Muscle layer of colon (tissue), 2 donors: ENCODE measurements around the gene CEP20.

Source experiments
- H3K27ac ChIP-seq: one replicate; pipeline ENCODE4 v1.7.0; 2013; ENCODE audit warnings: low read depth, mild to moderate bottlenecking, low read length, moderate library complexity
- H3K27me3 ChIP-seq, 2 donors: one replicate each; pipeline ENCODE4 v1.7.0; 2013; ENCODE audit warnings: low read length in 2 of 2, mild to moderate bottlenecking in 2 of 2; ENCODE audit not compliant: insufficient read depth in 2 of 2, control insufficient read depth in 1 of 2
- H3K36me3 ChIP-seq: one replicate; pipeline ENCODE4 v1.7.0; 2013; ENCODE audit warnings: mild to moderate bottlenecking, low read length; ENCODE audit not compliant: insufficient read depth
- H3K4me1 ChIP-seq: one replicate; pipeline ENCODE4 v1.7.0; 2013; ENCODE audit warnings: mild to moderate bottlenecking, low read length; ENCODE audit not compliant: insufficient read depth
- H3K4me3 ChIP-seq, 2 donors: one replicate each; pipeline ENCODE4 v1.7.0; 2013; ENCODE audit warnings: low read length in 2 of 2, low read depth in 1 of 2, mild to moderate bottlenecking in 1 of 2, moderate library complexity in 1 of 2
- H3K9ac ChIP-seq: one replicate; pipeline ENCODE4 v1.7.0; 2013; ENCODE audit warnings: low read length
- H3K9me3 ChIP-seq: one replicate; pipeline ENCODE4 v1.7.0; 2013; ENCODE audit warnings: mild to moderate bottlenecking, low read length
- donor health status: abdominal sarcoma.
- donor health status: Adenocarcinoma of cecum.

Gene CEP20

DNA sequence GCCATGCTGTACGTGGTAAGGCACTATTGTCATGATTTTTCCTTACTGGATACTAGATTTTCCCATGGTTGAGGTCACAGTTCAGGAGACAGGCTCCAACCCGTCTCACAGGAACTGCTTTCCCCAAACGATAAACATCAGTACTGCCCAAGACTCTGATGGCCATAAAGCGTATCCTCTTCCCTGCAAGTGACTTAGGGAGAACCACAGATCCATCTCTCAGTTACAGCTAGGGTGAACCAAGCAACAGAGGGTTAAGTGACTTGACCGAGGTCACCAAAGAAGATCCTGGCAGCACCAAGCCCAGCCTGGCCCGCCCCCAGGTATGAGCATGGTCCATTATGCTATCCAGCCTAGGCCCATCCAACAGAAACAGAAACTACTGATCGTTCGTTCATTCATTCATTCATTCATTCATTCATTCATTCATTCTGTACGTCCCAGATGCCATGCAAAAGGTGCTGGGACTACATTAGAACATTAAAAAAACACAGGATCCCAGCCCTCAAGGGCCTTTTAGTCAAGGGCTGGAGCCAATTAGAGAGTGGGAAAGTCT is 62.6 kb downstream of the CEP20 start:
- peaks cover 86% of the 10 kb centered on the region for H3K4me1 ChIP-seq
- peak overlapping the region; percentile 36 for H3K9ac ChIP-seq
- H3K4me3 ChIP-seq = peak overlapping the region in 1 of 2 donors; percentile 21
- H3K27ac ChIP-seq = peak overlapping the region; percentile 86
- no peaks in the 10 kb centered on the region for H3K27me3 ChIP-seq
- peaks cover 78% of the 10 kb centered on the region for H3K36me3 ChIP-seq
- H3K9me3 ChIP-seq = no peaks in the 10 kb centered on the region

DNA sequence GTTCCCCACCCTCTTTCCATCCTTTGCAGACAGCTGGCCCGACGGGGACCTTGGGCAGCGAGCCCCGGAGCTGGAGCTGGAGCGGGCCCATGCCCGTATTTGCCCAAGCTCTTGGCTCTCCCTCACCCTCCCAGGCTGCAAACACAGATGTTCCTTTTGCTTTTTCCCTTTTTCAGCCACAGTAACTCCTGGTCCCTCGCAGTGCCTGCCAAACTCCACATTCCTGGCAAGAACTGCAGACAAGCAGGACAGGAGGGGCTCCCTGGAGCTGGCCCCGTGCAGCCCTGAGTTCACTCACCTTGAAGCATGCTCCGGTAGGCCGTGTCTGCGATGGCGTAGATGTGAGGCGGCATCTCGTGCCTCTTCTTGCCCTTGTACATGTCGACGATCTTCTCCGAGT is 65.4 kb downstream of the CEP20 start:
- Histone ChIP-seq H3K4me3 (no peak overlapping the region), H3K9ac (peak overlapping the region; percentile 5)

DNA sequence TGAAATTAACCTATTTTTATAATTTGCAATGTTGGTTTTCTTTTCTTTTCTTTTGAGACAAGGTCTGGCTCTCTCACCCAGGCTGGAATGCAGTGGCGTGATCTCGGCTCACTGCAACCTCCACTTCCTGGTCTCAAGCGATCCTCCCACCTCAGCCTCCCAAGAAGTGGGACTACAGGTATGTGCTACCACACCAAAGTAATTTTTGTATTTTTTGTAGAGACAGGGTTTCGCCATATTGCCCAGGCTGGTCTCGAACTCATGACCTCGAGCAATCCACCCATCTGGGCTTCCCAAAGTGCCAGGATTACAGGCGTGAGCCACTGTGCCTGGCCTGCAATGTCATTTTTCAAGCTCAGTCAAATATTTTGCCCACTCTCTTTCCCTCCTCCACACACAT is 67.6 kb downstream of the CEP20 start:
- peaks cover 62% of the 10 kb centered on the region for H3K4me1 ChIP-seq
- no peaks in the 10 kb centered on the region for H3K27me3 ChIP-seq
- H3K27ac ChIP-seq = no peak overlapping the region
- peaks cover 62% of the 10 kb centered on the region for H3K36me3 ChIP-seq
- no peaks in the 10 kb centered on the region for H3K9me3 ChIP-seq
- no peak overlapping the region for H3K9ac ChIP-seq
- no peak overlapping the region for H3K4me3 ChIP-seq

More for the DNA sequence above, 65.4 kb downstream of the CEP20 start:
- Histone ChIP-seq H3K9me3 (no peaks in the 10 kb centered on the region), H3K36me3 (peaks cover 69% of the 10 kb centered on the region), H3K27ac (peak overlapping the region; percentile 86), H3K4me1 (peaks cover 75% of the 10 kb centered on the region), H3K27me3 (no peaks in the 10 kb centered on the region)

DNA sequence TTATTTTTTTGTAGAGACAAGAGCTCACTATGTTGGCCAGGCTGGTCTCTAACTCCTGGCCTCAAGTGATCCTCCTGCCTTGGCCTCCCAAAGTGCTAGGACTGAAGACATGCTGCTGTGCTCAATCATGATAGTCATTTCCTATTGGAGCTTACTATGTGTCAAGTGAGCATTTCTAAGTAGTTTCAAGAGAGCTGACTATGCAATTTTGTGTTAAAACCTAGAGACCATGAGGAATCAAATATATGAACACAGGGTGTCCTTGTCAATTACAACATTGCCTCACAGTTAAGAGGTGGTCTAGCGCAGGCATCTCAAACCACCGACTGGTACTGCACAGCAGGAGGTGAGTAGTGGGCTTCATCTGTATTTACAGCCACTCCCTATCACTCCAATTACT is 69.4 kb downstream of the CEP20 start:
- Histone ChIP-seq H3K27me3 (no peaks in the 10 kb centered on the region), H3K9ac (no peak overlapping the region), H3K4me1 (peaks cover 48% of the 10 kb centered on the region), H3K27ac (peak overlapping the region; percentile 53), H3K9me3 (no peaks in the 10 kb centered on the region), H3K4me3 (no peak overlapping the region), H3K36me3 (peaks cover 59% of the 10 kb centered on the region)

DNA sequence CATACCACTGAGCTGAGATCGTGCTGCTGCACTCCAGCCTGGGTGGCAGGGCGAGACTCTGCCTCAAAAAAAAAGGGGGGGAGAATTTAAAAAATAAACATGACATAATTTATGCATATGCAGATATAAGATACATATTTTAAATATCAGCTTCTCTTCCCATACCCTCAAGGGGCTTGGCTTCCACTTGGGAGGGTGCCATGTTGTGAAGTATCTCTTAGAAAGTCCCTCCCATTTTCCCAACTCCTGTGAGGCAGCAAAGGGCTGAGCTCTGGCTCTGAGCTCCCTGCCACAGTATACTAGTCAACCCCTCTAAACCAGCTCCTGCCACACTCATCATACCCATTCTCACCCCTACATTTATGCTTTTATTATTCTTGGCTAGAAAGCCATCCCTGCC is 71.0 kb downstream of the CEP20 start:
- H3K4me3 ChIP-seq = no peak overlapping the region
- H3K36me3 ChIP-seq = peaks cover 47% of the 10 kb centered on the region

DNA sequence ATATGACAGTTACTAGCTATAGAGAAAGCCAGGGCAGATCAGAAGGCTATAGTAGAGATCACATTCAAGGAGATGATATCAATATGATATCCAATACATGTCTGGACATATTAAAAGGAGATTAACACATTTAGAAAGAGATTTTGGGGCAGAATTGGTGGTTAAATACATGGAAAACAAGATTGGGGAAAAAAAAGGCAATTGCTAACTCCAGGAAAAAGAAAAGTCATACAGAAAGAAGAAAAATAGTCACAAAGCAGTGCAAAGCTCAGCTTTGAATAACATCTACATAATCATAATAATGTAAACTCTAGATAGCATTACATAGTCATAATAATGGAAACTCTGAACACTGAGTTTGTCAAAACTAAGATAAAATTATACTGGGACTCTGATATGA is 72.2 kb downstream of the CEP20 start:
- Histone ChIP-seq H3K27me3 (no peaks in the 10 kb centered on the region), H3K36me3 (peaks cover 47% of the 10 kb centered on the region), H3K9me3 (no peaks in the 10 kb centered on the region), H3K4me3 (no peak overlapping the region), H3K27ac (no peak overlapping the region), H3K9ac (no peak overlapping the region), H3K4me1 (peaks cover 40% of the 10 kb centered on the region)

More for the DNA sequence above, 71.0 kb downstream of the CEP20 start:
- H3K27ac ChIP-seq = no peak overlapping the region
- peaks cover 34% of the 10 kb centered on the region for H3K4me1 ChIP-seq
- H3K9ac ChIP-seq = no peak overlapping the region
- H3K27me3 ChIP-seq = no peaks in the 10 kb centered on the region
- no peaks in the 10 kb centered on the region for H3K9me3 ChIP-seq
